Stimulated activated CD4-positive, alpha-beta T cell treated with anti-CD3 and anti-CD28 coated beads, Interleukin-4, amount 100 ng/mL, for 4 hours (primary cell): Measurements from ENCODE around the gene FAM13A.
"Not testable (repeated sequence)": the region's sequence is repeated elsewhere in the genome, so short reads cannot be mapped to it uniquely, and the experiment has no call there.

Experiments used
- DNase-seq, 2 experiments: peaks; one replicate each; pipeline ENCODE4 v3.0.0-alpha.2; 2020

The FAM13A gene

GRCh38 chr4:89039730-89040338 lies 17.2 kb downstream of the FAM13A start:
- DNase-seq = no peak

- DNase-seq = no peak
Observed at GRCh38 chr4:89036535-89036934, 20.4 kb downstream of the FAM13A start.

- no peak for DNase-seq
Observed at GRCh38 chr4:89031272-89031671, 25.7 kb downstream of the FAM13A start.

GRCh38 chr4:89029591-89029990 lies 27.4 kb downstream of the FAM13A start:
- no peak for DNase-seq

- DNase-seq = no peak
Observed at GRCh38 chr4:89026542-89026941, 30.4 kb downstream of the FAM13A start.

- peak; percentile 15 to 34 for DNase-seq
Observed at GRCh38 chr4:89024051-89024675, 32.8 kb downstream of the FAM13A start.

- no peak for DNase-seq
Observed at GRCh38 chr4:89023140-89023539, 33.8 kb downstream of the FAM13A start.

- no peak for DNase-seq
Observed at GRCh38 chr4:89022426-89023128, 34.4 kb downstream of the FAM13A start.

- DNase-seq = no peak
Observed at GRCh38 chr4:89021684-89022083, 35.3 kb downstream of the FAM13A start.

GRCh38 chr4:89021062-89021461 lies 35.9 kb downstream of the FAM13A start:
- no peak for DNase-seq

- DNase-seq = not testable (repeated sequence)
Observed at GRCh38 chr4:89014897-89015296, 42.1 kb downstream of the FAM13A start.

GRCh38 chr4:89009761-89010369 lies 47.1 kb downstream of the FAM13A start:
- no peak for DNase-seq

GRCh38 chr4:89009115-89009514 lies 47.9 kb downstream of the FAM13A start:
- no peak for DNase-seq

GRCh38 chr4:89008166-89008565 lies 48.8 kb downstream of the FAM13A start:
- DNase-seq = no peak

- DNase-seq = no peak
Observed at GRCh38 chr4:89007338-89007939, 49.5 kb downstream of the FAM13A start.

GRCh38 chr4:89006307-89006706 lies 50.7 kb downstream of the FAM13A start:
- no peak for DNase-seq

- not testable (repeated sequence) for DNase-seq
Observed at GRCh38 chr4:89005066-89005465, 51.9 kb downstream of the FAM13A start.

- DNase-seq = no peak
Observed at GRCh38 chr4:89001647-89002445, 55.1 kb downstream of the FAM13A start.

- no peak for DNase-seq
Observed at GRCh38 chr4:89000844-89001360, 56.1 kb downstream of the FAM13A start.

- no peak for DNase-seq
Observed at GRCh38 chr4:89000382-89000781, 56.6 kb downstream of the FAM13A start.

GRCh38 chr4:88999392-88999930 lies 57.5 kb downstream of the FAM13A start:
- no peak for DNase-seq

- DNase-seq = no peak
Observed at GRCh38 chr4:88998891-88999290, 58.1 kb downstream of the FAM13A start.
